ENCODE data around the gene SHISA5.
A peak's percentile ranks its signal among the peaks of the same experiment; 100 is the strongest.

SHISA5 gene

GRCh38 chr3:48459331-48459730 lies 44.6 kb downstream of the SHISA5 start:
- DNase-seq: no peak

- DNase-seq: peak in 1 of 4 experiments; percentile 20
Observed at GRCh38 chr3:48456456-48456855, 47.5 kb downstream of the SHISA5 start.

- no peak for DNase-seq
Observed at GRCh38 chr3:48451270-48451669, 52.7 kb downstream of the SHISA5 start.

GRCh38 chr3:48446425-48447193 lies 57.4 kb downstream of the SHISA5 start, which contains the start of gene ATRIP:
ATRIP (plus strand) TSS chr3:48446737; CDS start chr3:48446846, 109 bp downstream.
- peak; percentile 91 to 96 (median 93) for DNase-seq

GRCh38 chr3:48446043-48446424 lies 57.9 kb downstream of the SHISA5 start:
- no peak for DNase-seq

- no peak for DNase-seq
Observed at GRCh38 chr3:48445277-48445882, 58.6 kb downstream of the SHISA5 start.

GRCh38 chr3:48441940-48442339 lies 62.0 kb downstream of the SHISA5 start:
- DNase-seq: no peak

GRCh38 chr3:48440590-48440958 lies 63.4 kb downstream of the SHISA5 start:
- peak in 3 of 4 experiments; percentile 7 to 45 (median 19) for DNase-seq

- peak; percentile 97 to 98 (median 98) for DNase-seq
Observed at GRCh38 chr3:48439820-48440589, 64.0 kb downstream of the SHISA5 start, which contains the start of the genes CCDC51 and TMA7. CCDC51 (minus strand) TSS chr3:48440119; CDS start chr3:48435128, 4,991 bp downstream. TMA7 (plus strand) TSS chr3:48440257; CDS start chr3:48440297, 40 bp downstream.

- DNase-seq: no peak
Observed at GRCh38 chr3:48437812-48438211, 66.2 kb downstream of the SHISA5 start.

GRCh38 chr3:48436855-48437254 lies 67.1 kb downstream of the SHISA5 start:
- no peak for DNase-seq

- no peak for DNase-seq
Observed at GRCh38 chr3:48436477-48436787, 67.5 kb downstream of the SHISA5 start.

- DNase-seq: peak; percentile 87 to 91 (median 90)
Observed at GRCh38 chr3:48435774-48436476, 68.0 kb downstream of the SHISA5 start.

GRCh38 chr3:48435223-48435595 lies 68.8 kb downstream of the SHISA5 start:
- no peak for DNase-seq

GRCh38 chr3:48434591-48435222 lies 69.3 kb downstream of the SHISA5 start:
- no peak for DNase-seq

GRCh38 chr3:48433472-48434118 lies 70.4 kb downstream of the SHISA5 start:
- no peak for DNase-seq

GRCh38 chr3:48432411-48433371 lies 71.3 kb downstream of the SHISA5 start:
- no peak for DNase-seq

- no peak for DNase-seq
Observed at GRCh38 chr3:48431224-48432029, 72.5 kb downstream of the SHISA5 start.

GRCh38 chr3:48430708-48431101 lies 73.3 kb downstream of the SHISA5 start:
- DNase-seq: no peak

All from suppressor macrophage (primary cell).